MCF 10A (cell line): Measurements from ENCODE around the gene TOR1AIP2. TPM values are rescaled to one million over a fixed set of nuclear protein-coding genes. Genes with fewer than 3 reads are reported as not detected.
"Not testable (repeated sequence)": the region's sequence is repeated elsewhere in the genome, so short reads cannot be mapped to it uniquely, and the experiment has no call there.

Experiments
- BruUV-seq: library from RNA; stranded (reverse); fragments of 400-500 nt; replicated peaks from 2 replicates; lab custom pipeline; 2021; lab: Mats Ljungman, UMichigan
- CTCF ChIA-PET: fragments of 300-600 bp; sonication (Branson Sonifier 250); formaldehyde crosslinking; extraction: SDS; loops from one replicate; lab custom pipeline; 2021; ENCODE audit warnings: antibody characterized with exemption, inconsistent platforms; lab: Yijun Ruan, JAX
- POLR2A ChIA-PET: fragments of 300-600, 350-650 bp; sonication (Branson Sonifier 250); formaldehyde crosslinking; extraction: SDS; loops from one replicate; lab custom pipeline; 2020; ENCODE audit warnings: antibody characterized with exemption, inconsistent platforms; lab: Yijun Ruan, JAX
- DNase-seq: peaks from one replicate; pipeline ENCODE4 v3.0.0-alpha.2; 2018; ENCODE audit not compliant: unreplicated experiment
- H3K27ac Mint-ChIP-seq: one replicate; pipeline ENCODE4 v1.8.0; 2022; ENCODE audit warnings: mild to moderate bottlenecking, low read depth, mixed read lengths; ENCODE audit not compliant: unreplicated experiment
- H3K27me3 Mint-ChIP-seq: one replicate; pipeline ENCODE4 v1.8.0; 2022; ENCODE audit warnings: mixed read lengths; ENCODE audit not compliant: insufficient read depth, unreplicated experiment
- H3K36me3 Mint-ChIP-seq: one replicate; pipeline ENCODE4 v1.8.0; 2022; ENCODE audit warnings: mild to moderate bottlenecking, moderate library complexity, mixed read lengths; ENCODE audit not compliant: insufficient read depth, unreplicated experiment
- H3K4me1 Mint-ChIP-seq: one replicate; pipeline ENCODE4 v1.8.0; 2022; ENCODE audit warnings: mixed read lengths; ENCODE audit not compliant: insufficient read depth, unreplicated experiment
- H3K4me3 Mint-ChIP-seq: one replicate; pipeline ENCODE4 v1.8.0; 2022; ENCODE audit warnings: mild to moderate bottlenecking, moderate library complexity, mixed read lengths; ENCODE audit not compliant: unreplicated experiment
- H3K9me3 Mint-ChIP-seq: one replicate; pipeline ENCODE4 v1.8.0; 2022; ENCODE audit warnings: mixed read lengths; ENCODE audit not compliant: unreplicated experiment
- intact Hi-C: fragments of 100-400 bp; cut with micrococcal nuclease; formaldehyde crosslinking; loops from 2 replicates; pipeline ENCODE4 v1.14.1; 2022
- total RNA-seq: library from RNA; stranded (reverse); gene quantifications from 2 replicates; pipeline ENCODE4 v1.2.3, GENCODE V29; 2022
- TF ChIP-seq, protein P1 (sequence below): fragments of 200-600 bp; IDR thresholded peaks from one replicate; pipeline ENCODE4 v1.8.0; 2022; ENCODE audit warnings: antibody characterized with exemption, mild to moderate bottlenecking; ENCODE audit not compliant: unreplicated experiment

The TOR1AIP2 gene
- total RNA-seq, 1 experiment from 2014 or later: 166 TPM

DNA sequence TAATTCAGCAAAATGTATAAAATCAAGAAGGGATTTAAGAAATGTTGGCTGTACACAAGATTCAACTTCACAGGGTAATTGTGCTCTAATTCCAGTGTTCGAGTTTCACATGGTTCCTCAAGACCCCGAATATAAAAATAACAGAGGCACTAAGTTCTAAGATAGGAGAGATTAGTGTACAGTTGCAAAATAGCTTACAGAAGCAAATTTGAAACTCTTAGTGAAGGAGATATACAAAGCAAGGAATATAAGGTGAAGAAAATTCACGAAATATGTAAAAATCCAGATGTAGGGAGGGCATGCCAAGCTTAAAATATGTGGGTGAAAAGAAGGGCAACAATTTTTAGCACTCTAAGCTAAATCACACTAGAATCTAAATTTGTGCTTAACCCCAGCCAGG is 29.4 kb downstream of the TOR1AIP2 start:
- intact Hi-C loops: no loop called here
- Mint-ChIP-seq H3K9me3 (no peaks in the 10 kb centered on the region), H3K4me3 (no peak overlapping the region), H3K36me3 (peaks cover 96% of the 10 kb centered on the region), H3K4me1 (peaks cover 7% of the 10 kb centered on the region), H3K27ac (no peak overlapping the region), H3K27me3 (no peaks in the 10 kb centered on the region)
- TF ChIP-seq, protein P1, sequence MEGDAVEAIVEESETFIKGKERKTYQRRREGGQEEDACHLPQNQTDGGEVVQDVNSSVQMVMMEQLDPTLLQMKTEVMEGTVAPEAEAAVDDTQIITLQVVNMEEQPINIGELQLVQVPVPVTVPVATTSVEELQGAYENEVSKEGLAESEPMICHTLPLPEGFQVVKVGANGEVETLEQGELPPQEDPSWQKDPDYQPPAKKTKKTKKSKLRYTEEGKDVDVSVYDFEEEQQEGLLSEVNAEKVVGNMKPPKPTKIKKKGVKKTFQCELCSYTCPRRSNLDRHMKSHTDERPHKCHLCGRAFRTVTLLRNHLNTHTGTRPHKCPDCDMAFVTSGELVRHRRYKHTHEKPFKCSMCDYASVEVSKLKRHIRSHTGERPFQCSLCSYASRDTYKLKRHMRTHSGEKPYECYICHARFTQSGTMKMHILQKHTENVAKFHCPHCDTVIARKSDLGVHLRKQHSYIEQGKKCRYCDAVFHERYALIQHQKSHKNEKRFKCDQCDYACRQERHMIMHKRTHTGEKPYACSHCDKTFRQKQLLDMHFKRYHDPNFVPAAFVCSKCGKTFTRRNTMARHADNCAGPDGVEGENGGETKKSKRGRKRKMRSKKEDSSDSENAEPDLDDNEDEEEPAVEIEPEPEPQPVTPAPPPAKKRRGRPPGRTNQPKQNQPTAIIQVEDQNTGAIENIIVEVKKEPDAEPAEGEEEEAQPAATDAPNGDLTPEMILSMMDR: no peak
- CTCF ChIA-PET: interaction anchor here (0.8 to 8.6 kb wide), 3 partner anchors 29 to 143 kb away, joined by 3 to 51 read pairs (median 4); no protein-coding TSS in a partner anchor
- POLR2A ChIA-PET: interaction anchor here (0.5 to 0.6 kb wide), 2 partner anchors 88 to 189 kb away, joined by 3 read pairs; no protein-coding TSS in a partner anchor
- no TSS peak for BruUV-seq
- no peak for DNase-seq

DNA sequence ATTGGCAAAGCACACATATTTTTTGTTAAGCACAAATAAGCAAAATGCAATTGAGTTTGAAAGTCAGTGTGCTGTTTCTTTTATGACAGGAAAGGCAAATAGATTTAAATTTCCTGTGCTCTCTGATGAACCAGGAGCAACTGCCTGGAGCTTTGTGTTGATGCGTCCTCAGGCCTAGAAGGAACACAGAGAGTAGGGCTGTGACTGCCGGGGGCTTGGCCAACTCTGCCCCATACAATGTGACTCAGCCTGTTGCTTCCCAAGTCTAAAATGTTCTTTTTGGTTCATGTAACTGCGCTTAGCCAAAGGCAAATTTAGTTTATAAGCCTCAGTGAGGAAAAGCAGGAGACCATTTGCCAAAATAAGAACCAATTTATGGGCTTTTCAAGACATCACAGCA is 37.5 kb downstream of the TOR1AIP2 start:
- DNase-seq: no peak
- Mint-ChIP-seq H3K27me3 (no peaks in the 10 kb centered on the region), H3K4me3 (no peak overlapping the region), H3K36me3 (peaks cover 51% of the 10 kb centered on the region), H3K9me3 (no peaks in the 10 kb centered on the region), H3K4me1 (no peaks in the 10 kb centered on the region), H3K27ac (no peak overlapping the region)
- ChIA-PET CTCF (interaction anchor here (0.9 to 8.6 kb wide), 3 partner anchors 25 to 589 kb away, joined by 4 to 51 read pairs (median 7); no protein-coding TSS in a partner anchor), POLR2A (no interaction called here)
- intact Hi-C loops: no loop called here
- TF ChIP-seq, protein P1: no peak
- no TSS peak for BruUV-seq

DNA sequence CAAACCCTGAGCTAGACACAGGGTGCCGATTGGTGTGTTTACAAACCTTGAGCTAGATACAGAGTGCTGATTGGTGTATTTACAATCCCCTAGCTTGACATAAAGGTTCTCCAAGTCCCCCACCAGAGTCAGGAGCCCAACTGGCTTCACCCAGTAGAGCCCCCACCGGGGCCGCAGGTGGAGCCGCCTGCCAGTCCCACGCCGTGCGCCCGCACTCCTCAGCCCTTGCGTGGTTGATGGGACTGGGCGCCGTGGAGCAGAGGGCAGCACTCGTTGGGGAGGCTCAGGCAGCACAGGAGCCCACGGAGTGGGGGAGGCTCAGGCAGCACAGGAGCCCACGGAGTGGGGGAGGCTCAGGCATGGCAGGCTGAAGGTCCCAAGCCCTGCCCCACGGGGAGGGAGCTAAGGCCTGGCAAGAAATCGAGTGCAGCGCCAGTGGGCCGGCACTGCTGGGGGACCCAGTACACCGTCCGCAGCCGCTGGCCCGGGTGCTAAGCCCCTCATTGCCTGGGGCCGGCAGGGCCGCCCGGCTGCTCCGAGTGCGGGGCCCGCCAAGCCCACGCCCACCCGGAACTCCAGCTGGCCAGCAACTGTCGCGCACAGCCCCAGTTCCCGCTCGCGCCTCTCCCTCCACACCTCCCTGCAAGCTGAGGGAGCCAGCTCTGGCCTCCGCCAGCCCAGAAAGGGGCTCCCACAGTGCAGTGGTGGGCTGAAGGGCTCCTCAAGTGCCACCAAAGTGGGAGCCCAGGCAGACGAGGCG is 40.7 kb downstream of the TOR1AIP2 start:
- H3K27me3 Mint-ChIP-seq, DNase-seq, intact Hi-C loops, POLR2A ChIA-PET, H3K27ac Mint-ChIP-seq, H3K4me1 Mint-ChIP-seq, H3K4me3 Mint-ChIP-seq, H3K9me3 Mint-ChIP-seq, BruUV-seq: not testable (repeated sequence)
- H3K36me3 Mint-ChIP-seq: peaks cover 43% of the 10 kb centered on the region
- CTCF ChIA-PET: interaction anchor here (0.6 to 4.9 kb wide), 3 partner anchors 12 to 28 kb away, joined by 3 to 54 read pairs (median 3); no protein-coding TSS in a partner anchor

DNA sequence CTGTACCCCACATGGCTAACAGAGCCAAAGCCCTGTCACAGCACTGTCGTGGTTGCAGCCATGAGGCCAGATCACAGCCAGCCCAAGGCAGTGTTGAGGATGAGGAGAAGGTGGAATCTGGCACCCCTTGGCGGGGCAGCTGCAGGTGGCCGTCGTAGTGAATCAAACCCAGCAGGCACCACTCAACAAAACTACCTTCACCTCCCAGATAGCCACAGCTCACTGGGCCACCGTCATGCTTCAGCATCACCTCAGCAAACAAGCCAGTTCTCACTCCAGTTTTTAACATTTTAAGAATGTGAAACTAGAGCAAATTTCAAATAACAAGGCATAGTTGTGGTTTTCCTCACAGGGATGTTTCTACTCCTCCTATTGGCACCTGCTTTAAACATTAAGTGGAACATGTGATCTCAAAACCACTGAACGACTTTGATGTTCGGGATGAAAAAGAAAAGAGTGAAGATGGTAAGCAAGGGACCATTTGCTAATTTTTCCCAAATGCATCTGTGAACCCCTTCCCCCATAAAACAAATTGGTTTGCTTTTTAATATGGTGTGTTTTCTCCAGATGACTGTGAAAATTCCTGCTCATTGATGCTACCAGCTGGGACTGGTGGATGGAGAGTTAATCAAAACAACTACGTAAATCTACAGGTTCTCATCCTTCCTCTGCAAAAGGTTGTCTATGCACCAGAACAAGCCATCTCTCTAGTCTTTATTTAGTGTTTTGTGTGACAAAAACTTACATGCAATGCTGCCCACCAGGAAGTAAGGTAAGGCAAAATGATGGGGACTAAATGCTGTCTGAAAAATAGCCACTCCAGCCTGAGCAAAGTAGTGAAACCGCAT is 45.5 kb downstream of the TOR1AIP2 start:
- TF ChIP-seq, protein P1: no peak
- H3K27me3 Mint-ChIP-seq: no peaks in the 10 kb centered on the region
- intact Hi-C loops: no loop called here
- H3K4me3 Mint-ChIP-seq: no peak overlapping the region
- CTCF ChIA-PET: interaction anchor here (0.7 to 4.1 kb wide), 8 partner anchors 10 to 337 kb away, joined by 3 to 31 read pairs (median 6); no protein-coding TSS in a partner anchor
- H3K4me1 Mint-ChIP-seq: peaks cover 10% of the 10 kb centered on the region
- DNase-seq: no peak
- POLR2A ChIA-PET: no interaction called here
- peaks cover 17% of the 10 kb centered on the region for H3K36me3 Mint-ChIP-seq
- no peaks in the 10 kb centered on the region for H3K9me3 Mint-ChIP-seq
- no peak overlapping the region for H3K27ac Mint-ChIP-seq
- BruUV-seq: no TSS peak
